Measurements from ENCODE around the gene MAPK1IP1L.

Gene MAPK1IP1L

DNA sequence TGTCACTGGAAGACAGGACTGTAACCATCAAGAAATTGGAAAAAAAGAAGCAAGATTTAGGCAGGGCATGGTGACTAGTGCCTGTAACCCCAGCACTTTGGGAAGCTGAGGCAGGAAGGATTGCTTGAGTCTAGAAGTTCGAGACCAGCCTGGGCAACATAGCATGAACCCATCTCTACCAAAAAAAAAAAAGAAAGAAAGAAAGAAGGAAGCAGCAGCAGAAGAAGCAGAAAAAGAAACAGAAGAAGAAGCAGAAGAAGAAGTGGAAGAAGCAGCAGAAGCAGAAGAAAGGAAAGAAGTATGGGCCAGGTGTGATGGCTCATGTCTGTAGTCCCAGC, 47.1 kb downstream of the MAPK1IP1L start:
- DNase-seq: no peak

DNA sequence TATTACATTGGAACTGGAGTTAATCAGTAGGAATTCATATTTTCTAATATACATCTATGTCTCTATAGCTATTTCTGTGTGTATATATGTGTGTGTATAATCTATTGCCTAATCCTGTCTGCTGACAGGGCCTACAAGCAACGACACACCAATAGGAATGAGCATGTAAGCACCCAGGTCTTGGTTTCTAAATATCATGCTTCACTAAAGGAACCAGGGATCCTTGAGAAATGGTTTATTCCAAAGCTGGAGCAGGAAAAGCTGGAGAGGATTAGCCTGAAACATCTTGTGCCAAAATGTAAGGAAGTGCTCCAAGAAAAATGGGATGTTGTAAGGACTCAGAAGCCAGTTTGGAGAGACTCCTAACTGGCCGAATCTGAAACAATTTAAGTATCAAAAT, 48.3 kb downstream of the MAPK1IP1L start:
- no peak for DNase-seq

DNA sequence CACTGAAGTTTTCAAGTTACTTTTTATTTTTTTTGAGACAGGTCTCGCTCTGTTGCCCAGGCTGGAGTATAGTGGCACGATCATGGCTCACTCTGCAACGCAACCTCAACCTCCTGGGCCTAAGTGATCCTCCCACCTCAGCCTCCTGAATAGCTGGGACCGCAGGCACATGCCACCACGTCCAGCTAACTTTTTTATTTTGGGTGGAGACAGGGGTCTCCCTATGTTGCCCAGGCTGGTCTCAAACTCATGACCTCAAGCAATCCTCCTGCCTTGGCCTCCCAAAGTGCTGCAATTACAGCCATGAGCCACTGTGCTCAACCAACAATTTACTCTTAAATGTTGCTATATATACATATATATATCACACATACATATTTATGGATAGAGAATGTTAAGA, 50.3 kb downstream of the MAPK1IP1L start:
- no peak for DNase-seq

DNA sequence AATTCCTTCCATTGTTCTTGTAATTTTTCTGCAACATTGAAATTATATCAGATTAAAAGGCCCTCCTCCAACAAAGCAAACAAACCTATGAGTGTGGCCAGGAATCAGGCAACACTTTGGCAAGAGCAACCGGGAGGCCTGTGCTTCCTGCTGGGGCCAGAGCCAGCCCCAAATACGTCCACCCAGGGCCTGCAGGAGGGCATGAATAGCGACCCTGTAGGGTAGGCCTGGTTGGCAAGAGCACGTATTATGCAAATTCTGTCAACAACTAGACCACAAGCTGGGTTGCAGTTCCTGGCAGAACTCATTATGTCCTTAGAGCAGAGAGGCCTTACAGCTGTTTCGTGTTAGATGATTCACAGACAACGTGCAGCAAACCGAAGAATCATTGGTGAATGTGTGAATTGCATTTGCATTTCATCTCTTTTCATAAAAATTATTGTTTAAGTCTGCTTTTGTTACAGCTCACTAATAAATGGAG, 50.7 kb downstream of the MAPK1IP1L start:
- peak; percentile 99 for DNase-seq

DNA sequence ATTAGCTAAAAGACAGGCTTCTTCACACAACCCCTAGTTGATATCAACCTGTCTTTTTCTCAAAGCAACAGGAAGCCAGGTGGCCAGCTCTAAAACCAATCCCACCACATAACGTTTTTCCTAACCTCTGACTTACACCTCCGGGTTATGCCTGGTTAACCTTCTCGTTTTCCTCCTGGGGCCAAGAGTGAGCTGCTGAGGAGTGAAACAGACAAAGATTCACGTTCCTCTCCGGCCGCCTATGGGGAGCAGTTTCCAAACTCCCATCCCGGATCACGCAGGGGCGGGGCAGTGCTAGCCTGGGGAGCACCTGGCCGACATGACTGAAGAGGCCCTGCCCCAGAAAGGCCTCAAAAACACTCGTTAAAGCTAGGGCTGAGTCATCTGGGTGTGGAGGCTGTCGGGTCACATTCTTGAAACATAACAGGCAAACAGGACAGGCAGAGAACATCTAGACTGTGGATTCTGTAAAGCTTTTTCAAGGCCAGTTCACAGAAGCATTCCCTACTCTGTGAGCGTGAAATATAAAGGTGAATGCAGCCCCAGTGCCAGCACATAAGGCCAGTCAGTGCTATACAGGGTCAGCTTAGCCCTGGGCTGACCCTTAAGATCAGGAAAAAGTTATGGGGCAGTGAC, 51.7 kb downstream of the MAPK1IP1L start:
- DNase-seq: peak; percentile 80

DNA sequence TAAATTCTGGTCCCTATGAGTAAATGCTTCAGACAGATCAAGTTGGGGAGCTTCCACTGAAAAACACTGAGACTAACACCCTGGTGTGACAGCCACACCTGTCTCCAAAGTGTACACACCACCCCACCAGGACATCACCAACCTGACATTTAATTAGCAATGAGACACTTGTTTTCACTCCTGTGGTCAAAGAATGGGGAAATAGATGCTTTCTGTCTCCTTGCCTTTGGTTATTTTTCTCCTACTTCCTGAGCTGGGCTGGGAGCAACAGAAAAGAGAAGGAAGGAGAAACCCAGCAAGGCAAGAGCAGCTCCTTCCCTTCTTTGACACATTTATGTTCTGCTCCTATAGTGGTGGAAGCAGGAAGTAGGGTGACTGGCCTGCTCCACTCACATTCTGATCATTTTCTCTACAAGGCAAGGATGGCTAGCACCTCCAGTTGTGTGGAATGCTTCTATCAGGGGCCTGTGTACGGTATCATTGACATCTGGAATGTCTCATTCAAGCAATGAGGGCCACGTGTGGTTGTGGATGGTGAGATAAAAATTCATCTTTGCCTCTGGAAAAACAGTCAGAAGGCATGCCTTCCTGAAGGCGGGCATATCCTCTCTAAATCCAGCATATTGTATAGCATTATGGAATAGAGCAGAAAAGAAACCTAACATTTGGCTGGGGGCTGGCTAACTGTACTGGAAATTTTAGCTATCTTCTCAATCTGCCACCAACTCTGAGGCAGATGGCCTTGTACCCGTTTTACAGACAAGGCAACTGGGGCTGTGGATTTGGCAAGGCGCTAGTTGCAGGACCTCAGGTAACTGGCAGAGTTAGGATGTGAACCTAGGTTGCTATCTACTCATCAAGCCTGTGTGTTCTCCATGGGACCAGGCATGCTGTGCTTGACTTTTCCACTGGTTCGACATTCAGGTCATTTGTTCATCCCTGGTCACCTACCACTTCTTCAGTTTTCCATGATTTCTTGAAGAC, 52.8 kb downstream of the MAPK1IP1L start:
- DNase-seq: no peak

DNA sequence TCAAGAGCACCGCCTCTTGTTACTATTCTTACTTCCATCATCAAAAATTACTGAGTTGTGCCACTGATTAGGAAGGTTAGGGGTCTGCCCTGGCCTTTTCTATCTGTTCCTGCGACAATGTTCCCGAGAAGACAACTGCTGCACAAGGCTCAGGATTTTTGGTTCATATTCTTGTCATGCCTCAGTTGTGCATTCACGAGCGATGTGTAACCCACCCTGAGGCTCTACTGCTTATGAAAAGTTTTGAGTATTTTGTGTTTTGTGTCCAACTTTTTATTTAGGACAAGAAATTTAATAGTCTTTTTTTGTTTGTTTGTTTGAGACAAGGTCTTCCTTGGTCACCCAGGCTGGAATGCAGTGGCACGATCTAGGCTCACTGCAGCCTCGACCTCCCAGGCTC, 54.5 kb downstream of the MAPK1IP1L start:
- no peak for DNase-seq

DNA sequence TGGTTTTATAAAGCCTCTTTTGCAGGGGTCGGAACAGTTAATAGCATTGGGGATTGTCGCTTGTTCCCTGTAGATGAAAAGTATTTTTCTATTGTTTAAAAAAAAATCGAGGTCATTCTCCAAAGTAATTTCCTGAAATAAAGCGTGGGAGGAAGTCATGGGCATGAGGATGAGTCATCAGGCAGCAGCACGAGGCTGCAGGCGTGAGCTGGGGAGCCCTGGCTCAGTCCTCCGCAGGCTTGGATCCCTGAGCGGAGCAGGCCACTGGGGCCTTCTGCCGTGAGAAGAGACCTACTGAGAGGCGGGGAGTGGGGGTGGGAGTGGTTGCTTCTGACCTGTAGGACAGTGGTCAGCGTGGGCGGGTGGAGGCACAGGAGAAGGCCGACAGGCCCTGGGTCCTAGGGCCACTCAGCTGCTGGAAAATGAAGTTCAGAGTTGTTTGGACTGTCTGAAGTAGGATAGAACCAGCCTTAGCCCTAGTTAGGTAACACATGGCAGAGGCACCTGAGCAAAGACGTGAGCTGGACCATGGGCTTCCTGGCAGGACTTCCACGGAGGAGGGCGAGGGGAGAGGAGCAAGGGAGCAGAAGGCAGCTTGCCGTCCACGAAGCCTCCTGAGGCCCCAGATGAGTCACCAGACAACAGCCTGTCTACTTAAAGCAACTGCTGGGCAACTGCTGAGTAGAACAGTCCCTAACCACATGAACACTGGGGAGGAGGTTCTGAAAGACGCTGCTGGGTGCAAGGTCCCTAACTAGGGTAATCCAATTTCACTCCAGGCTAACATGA, 56.5 kb downstream of the MAPK1IP1L start:
- DNase-seq: no peak

DNA sequence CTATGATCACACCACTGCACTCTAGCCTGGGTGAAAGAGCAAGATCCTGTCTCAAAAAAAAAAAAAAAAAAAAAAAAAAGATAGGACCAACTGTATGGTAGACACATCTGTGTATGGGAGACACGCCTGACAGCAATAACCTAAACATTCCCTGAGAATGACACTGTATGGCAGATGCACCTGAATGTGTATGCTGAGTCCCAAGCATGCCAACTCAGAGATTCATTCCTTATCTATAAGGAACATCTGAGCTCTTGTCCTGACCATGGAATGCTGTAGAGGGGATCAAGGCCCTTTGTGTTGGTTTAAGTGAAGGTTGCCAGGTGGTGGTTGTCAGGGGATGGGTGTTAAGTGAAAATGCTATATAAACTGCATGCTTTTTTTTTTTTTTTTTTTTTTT, 58.4 kb downstream of the MAPK1IP1L start:
- no peak for DNase-seq

DNA sequence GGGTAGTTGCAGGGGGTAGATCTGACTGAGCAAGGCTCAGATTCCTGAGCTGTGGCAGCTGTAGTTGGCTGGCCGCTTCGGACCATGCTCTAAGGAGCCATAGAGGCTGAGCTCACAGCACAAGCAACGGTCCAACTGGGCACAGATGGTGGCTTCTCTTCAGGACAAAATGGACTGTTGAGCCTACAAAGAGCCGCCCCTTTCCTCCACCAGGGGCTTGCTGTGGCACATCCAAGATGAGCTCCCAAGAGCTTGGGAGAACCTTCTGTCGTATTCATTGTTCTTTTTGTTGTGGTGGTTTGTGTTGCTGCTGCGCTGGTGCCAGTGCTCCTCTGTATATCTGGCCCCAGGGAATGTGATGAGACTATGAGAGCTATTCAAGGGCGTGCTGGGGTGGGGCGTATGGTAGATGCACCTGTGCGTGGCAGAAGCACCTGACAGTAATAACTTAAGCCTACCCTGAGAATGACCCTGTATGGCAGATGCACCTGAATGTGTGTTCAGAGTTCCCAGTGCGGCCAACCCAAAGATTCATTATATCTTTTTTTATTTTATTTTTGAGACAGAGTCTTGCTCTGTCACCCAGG, 59.8 kb downstream of the MAPK1IP1L start:
- DNase-seq: no peak

DNA sequence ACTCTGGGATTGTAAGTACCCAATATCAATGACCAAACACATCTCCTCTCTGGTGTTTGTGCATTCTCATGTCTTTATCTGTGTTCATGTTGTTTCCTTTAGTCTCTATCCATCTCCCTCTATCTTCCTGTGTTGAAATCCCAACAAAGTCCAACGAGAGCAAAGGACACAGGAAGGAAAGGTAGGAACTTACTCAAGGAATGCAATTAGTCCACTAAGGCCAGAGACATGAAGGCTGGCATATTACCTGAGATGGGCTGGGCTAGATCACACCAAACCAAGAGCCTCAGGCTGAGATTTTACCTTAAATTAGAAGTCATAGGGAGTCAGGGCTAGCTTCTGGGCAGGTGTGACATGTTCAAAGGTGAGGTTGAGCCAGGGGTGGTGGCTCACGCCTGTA, 63.3 kb downstream of the MAPK1IP1L start:
- DNase-seq: no peak

DNA sequence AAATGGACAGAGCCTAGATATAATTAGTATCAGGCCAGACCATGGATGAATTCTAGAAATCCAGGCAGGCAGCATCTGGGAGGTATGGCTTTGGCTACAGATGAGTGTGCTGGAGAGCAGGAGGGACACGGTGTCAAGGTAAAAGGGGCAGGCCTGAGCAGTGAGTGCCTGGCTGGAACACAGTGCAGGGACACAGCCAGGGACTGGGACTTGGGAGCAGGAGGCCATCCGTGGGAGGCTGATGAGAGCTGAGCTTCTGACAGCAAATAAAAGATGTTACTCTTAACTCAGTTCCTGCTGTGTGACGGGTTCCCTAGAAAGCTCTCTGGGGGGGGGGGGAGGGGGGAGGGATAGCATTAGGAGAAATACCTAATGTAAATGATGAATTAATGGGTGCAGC, 64.0 kb downstream of the MAPK1IP1L start:
- no peak for DNase-seq

DNA sequence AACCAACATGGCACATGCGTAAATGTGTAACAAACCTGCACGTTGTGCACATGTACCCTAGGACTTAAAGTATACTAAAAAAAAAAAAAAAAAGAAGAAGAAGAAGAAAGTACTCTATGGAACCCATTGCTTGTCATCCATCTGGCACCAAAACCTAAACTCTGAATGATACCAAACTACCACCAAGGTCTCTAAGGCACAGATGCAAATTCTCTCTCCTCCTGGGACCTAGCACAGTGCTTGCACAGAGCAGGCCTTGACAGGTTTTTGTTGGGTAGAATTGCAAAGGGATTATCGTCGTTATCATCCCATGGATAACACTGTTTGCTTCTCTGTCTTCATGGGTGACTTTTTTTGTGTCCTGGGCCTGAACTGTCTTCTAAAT, 64.4 kb downstream of the MAPK1IP1L start:
- DNase-seq: no peak

DNA sequence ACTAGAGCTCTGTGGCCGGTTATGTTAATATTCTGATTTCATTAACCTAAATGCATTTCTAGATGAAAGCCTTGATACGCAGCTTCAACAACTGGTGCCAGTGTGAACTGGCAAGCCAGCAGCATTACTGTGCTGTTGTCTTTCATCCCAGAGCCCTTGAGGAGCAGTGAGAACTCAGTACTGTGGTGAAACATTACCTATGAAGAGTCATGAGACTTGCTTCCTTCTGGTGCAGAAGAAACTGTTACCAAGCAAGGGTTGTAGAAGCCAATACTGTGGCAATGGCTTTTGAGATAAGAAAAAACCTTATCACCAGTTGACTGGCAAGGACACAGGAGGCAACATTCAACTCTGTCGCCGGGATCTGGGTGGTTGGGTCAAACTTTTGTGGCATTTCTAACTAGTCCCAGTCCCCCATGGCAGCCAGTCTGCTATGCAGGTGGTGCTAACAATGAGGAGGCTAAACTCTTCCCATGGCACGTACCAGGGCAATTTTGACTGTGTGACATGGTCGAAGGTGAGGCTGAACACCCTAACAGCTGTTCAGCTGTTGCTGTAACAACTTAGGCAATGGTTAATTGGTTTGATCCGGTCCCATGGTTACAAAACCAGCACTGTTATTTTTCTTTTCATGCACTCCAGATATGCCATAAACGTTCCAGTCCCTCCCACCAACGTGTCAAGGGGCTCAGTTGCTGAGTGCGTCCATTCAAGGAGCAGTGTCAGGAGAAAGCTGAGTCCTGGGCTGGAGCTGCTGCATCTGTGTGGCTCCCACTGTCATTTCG, 65.0 kb downstream of the MAPK1IP1L start:
- no peak for DNase-seq

DNA sequence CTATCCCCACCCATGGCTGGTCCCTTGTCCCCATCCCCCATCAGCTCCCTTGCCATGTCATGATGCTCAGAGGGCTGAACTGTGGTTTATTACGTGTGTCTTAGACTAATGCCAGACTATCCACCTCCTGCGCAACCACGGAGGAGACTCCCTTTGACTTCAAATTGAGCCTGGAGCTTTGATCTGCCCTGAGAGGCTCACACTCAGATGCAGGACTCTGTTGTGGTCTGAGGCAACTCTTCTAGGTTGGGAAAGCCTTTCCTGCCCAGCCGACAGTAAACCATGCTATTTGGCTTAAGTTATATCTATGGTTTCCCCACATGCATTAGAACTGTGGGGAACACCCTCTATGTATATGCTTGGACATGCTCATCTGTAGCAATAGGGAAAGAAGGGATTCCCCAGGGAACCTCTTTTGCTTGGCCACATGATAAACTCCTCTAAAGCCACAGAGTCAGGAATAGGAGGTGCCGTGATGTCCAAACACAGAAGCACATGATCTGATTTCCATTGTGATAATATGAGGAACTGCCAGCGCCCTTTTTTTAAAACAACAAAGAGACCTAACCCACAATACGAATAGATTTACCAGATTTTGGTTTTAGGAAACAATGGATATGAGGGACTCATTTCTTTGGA, 66.5 kb downstream of the MAPK1IP1L start:
- no peak for DNase-seq

DNA sequence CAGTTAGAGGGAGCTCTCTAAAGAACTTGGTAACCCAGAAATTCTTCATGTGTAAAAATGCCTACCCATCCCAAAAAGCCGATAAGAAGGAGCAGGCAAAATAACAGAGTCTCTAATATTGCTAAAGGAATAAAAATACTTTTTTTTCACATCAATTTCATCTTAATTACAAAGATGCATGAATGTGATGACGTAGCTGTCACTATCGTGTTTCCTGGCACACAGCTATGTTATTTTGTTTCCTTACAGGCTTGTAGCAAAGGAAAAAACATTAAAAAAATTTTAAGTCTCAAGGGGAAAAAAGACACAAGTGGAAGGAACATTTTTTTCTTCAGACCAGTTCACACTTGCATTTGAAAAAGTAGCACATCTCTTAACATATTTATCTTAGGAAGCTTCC, 67.3 kb downstream of the MAPK1IP1L start:
- DNase-seq: no peak

All from NCI-H2029 (cell line).